Sigmoid colon (tissue), 7 donors: ENCODE data around the gene TMEM121. TPM values are rescaled to one million over a fixed set of nuclear protein-coding genes. Genes with fewer than 3 reads are reported as not detected.

ENCODE experiments used
- DNase-seq: peaks from one replicate; pipeline ENCODE4 v3.0.0-alpha.2; 2019
- H3K27ac ChIP-seq, 4 donors: fragments of 200-600 bp; sonication (generic); one replicate each; pipeline ENCODE4 v1.5.1; 2016 to 2019; ENCODE audit warnings: mild to moderate bottlenecking in 1 of 4
- H3K27me3 ChIP-seq, 3 donors: fragments of 200-600 bp; sonication (generic); one replicate each; pipeline ENCODE4 v1.5.1; 2019; ENCODE audit warnings: mild to moderate bottlenecking in 1 of 3
- H3K36me3 ChIP-seq, 4 donors: fragments of 200-600 bp; sonication (generic); one replicate each; pipeline ENCODE4 v1.5.1; 2016 to 2019
- H3K4me1 ChIP-seq, 4 donors: fragments of 200-600 bp; sonication (generic); one replicate each; pipeline ENCODE4 v1.5.1; 2017 to 2019
- H3K4me3 ChIP-seq, 4 donors: fragments of 200-600 bp; sonication (generic); one replicate each; pipeline ENCODE4 v1.5.1; 2017 to 2019; ENCODE audit warnings: mild to moderate bottlenecking in 2 of 4, moderate library complexity in 1 of 4
- H3K9me3 ChIP-seq, 4 donors: fragments of 200-600 bp in 3 of 4; sonication (generic) in 3 of 4; one replicate each; pipeline versions ENCODE4 v1.5.1 to v1.6.1; 2013 to 2019
- CTCF ChIP-seq, 4 experiments: fragments of 450-650 bp in 3 of 4; fragments of 200-600 bp in 1 of 4; IDR thresholded peaks; one replicate each; pipeline ENCODE4 v1.5.1; 2016 to 2019; ENCODE audit warnings: antibody characterized with exemption in 4 of 4, mild to moderate bottlenecking in 3 of 4, moderate library complexity in 2 of 4
- EP300 ChIP-seq, 4 donors: sonication (generic); formaldehyde crosslinking; IDR thresholded peaks; one replicate each; pipeline ENCODE4 v1.6.1; 2017; ENCODE audit warnings: antibody characterized with exemption in 4 of 4
- POLR2A ChIP-seq, 2 donors: fragments of 450-650 bp; IDR thresholded peaks; one replicate each; pipeline ENCODE4 v1.6.1; 2016; ENCODE audit warnings: antibody characterized with exemption in 2 of 2, mild to moderate bottlenecking in 2 of 2, moderate library complexity in 2 of 2
- POLR2AphosphoS5 ChIP-seq, 4 donors: sonication (generic); formaldehyde crosslinking; IDR thresholded peaks; one replicate each; pipeline ENCODE4 v1.6.1; 2017; ENCODE audit warnings: antibody characterized with exemption in 4 of 4
- WGBS, 2 donors: extraction: QIAGEN DNeasy Blood & Tissue Kit; methylation state at CpG; one replicate each; pipeline ENCODE4 v1.1.7; 2013; 5-methylcytosine and 5-hydroxymethylcytosine counted together
- intact Hi-C: fragments of 100-400 bp; cut with DNase I; formaldehyde crosslinking; loops from one replicate; pipeline ENCODE4 v1.15.1; 2023
- polyA plus RNA-seq, 3 donors: library from polyadenylated mRNA; stranded (reverse); fragments of 200-250 nt; gene quantifications; one replicate each; pipeline ENCODE4 v1.2.3, GENCODE V29; 2013
- total RNA-seq, 4 donors: library from RNA; depleted of rRNA; stranded (reverse); fragments of >200 nt; gene quantifications; one replicate each; pipeline ENCODE4 v1.1.0, GENCODE V29; 2016
- donor health status: healthy with polysubstance abuse.
- donor health status: Bipolar disorder and iron deficiency.
- donor health status: healthy.

Gene TMEM121
- total and polyA plus RNA-seq, 7 donors, result 2.3 to 8.0 (median 5.0) TPM; not detected in 2

- WGBS, 2 donors, result 54 to 66% methylated on average over 20 of the region's 20 CpGs
- H3K27ac ChIP-seq, result peak overlapping the region; percentile 91 to 99 (median 95)
- H3K4me3 ChIP-seq, result peak overlapping the region in 2 of 4 donors; percentile 64 to 76
- peaks cover 3 to 32% (median 27%) of the 10 kb centered on the region in 3 donors for H3K27me3 ChIP-seq
- no peak for DNase-seq
- H3K4me1 ChIP-seq, result peaks cover 0 to 66% (median 60%) of the 10 kb centered on the region in 4 donors
- H3K36me3 ChIP-seq, result no peaks in the 10 kb centered on the region
- H3K9me3 ChIP-seq, result no peaks in the 10 kb centered on the region
- TF ChIP-seq POLR2A (IDR thresholded peaks at IDR 0.05) (no peak), EP300 (IDR thresholded peaks at IDR 0.05) (no peak), CTCF (IDR thresholded peaks at IDR 0.05) (no peak), POLR2AphosphoS5 (IDR thresholded peaks at IDR 0.05) (no peak)
- intact Hi-C loops, result loop anchor here (2.0 kb wide), 1 partner anchor 118 kb away; no protein-coding TSS in a partner anchor
Measured at GRCh38 chr14:105488781-105489541, 37.4 kb upstream of the TMEM121 start.

- peak; percentile 94 for DNase-seq
- Histone ChIP-seq H3K27me3 (peaks cover 3 to 32% (median 27%) of the 10 kb centered on the region in 3 donors), H3K4me3 (peak overlapping the region; percentile 37 to 76 (median 67)), H3K36me3 (no peaks in the 10 kb centered on the region), H3K9me3 (no peaks in the 10 kb centered on the region), H3K27ac (peak overlapping the region; percentile 91 to 99 (median 95)), H3K4me1 (peaks cover 0 to 59% (median 53%) of the 10 kb centered on the region in 4 donors)
- intact Hi-C loops, result loop anchor here (1.0 to 2.0 kb wide), 3 partner anchors 8 to 119 kb away; partner anchors contain the start of gene MTA1
- 1 to 2% methylated on average over 44 of the region's 44 CpGs for WGBS, 2 donors
- TF ChIP-seq CTCF (IDR thresholded peaks at IDR 0.05) (peak; percentile 56 to 69 (median 66)), EP300 (IDR thresholded peaks at IDR 0.05) (no peak), POLR2A (IDR thresholded peaks at IDR 0.05) (peak in 1 of 2 donors; percentile 13), POLR2AphosphoS5 (IDR thresholded peaks at IDR 0.05) (peak in 2 of 4 donors; percentile 43 to 51)
Measured at GRCh38 chr14:105489542-105490266, 36.7 kb upstream of the TMEM121 start.

DNA sequence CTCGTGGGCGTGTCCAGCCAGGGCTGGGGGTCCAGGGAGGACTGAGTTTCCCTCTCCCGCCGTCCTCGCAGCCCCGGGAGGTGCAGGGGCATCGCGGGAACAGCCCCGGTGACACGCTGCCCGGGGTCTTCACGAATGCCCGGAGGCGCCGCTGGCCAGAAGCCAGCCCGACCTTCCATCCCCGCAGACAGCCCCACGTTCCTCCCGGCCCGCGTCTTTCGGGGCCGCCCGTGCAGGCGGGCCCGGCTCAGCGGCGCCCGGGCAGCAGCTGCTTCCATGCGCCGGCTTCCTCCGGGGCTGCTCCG lies 36.2 kb upstream of the TMEM121 start:
- Histone ChIP-seq H3K36me3 (no peaks in the 10 kb centered on the region), H3K4me3 (peak overlapping the region; percentile 37 to 76 (median 67)), H3K27me3 (peaks cover 3 to 32% (median 27%) of the 10 kb centered on the region in 3 donors), H3K4me1 (peaks cover 0 to 55% (median 50%) of the 10 kb centered on the region in 4 donors), H3K9me3 (no peaks in the 10 kb centered on the region), H3K27ac (peak overlapping the region; percentile 91 to 99 (median 95))
- intact Hi-C loops, result loop anchor here (1.0 to 2.0 kb wide), 2 partner anchors 9 to 71 kb away; partner anchors contain the start of gene MTA1
- TF ChIP-seq POLR2AphosphoS5 (IDR thresholded peaks at IDR 0.05) (no peak), CTCF (IDR thresholded peaks at IDR 0.05) (no peak), POLR2A (IDR thresholded peaks at IDR 0.05) (no peak), EP300 (IDR thresholded peaks at IDR 0.05) (no peak)
- 0% methylated on average over 33 of the region's 33 CpGs for WGBS, 2 donors
- no peak for DNase-seq

DNA sequence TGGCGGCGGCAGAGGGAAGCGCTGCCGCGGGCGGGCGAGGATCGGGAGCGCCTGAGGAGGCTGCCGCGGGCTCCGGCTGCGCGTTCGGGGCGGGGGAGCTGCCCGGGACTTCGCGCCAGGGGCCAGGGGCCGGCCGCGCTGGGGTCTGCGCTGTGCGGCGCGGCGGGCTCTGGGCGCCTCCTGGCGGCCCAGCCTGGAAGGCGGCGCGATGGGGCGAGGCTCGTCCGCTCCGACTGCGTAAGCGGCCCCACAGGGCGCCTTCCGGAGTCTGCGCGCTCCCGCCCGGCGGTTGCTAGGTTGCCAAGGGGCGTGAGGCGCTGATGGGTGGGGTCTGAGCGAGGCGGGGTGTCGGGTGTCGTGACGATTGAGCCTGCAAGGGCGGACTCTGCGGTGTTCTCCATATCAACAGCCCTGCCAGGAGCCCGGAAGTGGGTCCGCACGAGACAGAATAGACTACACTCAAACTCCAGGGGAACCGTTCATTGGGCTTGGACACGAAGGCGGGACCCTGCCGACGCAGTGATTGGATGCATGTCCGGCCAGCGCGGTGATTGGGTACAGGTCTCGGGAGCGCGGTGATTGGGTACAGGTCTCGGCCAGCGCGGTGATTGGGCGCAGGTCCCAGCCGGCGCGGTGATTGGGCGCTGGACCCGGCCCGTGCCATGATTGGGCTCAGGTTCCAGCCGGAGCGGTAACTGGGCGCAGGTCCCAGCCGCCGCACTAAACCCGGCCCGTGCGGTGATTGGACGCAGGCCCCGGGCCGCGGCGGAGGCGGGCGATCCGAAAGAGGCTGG lies 35.6 kb upstream of the TMEM121 start, which contains the start of gene TEDC1:
Gene TEDC1 (plus strand): TSS at position 675 of the 794 bp plus-strand sequence. CDS start 130 bp downstream, outside the sequence.
- 0% methylated on average over 94 of the region's 94 CpGs for WGBS, 2 donors
- intact Hi-C loops, result loop anchor here (1.0 to 2.0 kb wide), 4 partner anchors 9 to 72 kb away; partner anchors contain the start of gene MTA1

More for the DNA sequence above, 35.6 kb upstream of the TMEM121 start, which contains the start of gene TEDC1:
- TF ChIP-seq POLR2AphosphoS5 (IDR thresholded peaks at IDR 0.05) (peak in 3 of 4 donors; percentile 39 to 68 (median 52)), POLR2A (IDR thresholded peaks at IDR 0.05) (no peak), CTCF (IDR thresholded peaks at IDR 0.05) (peak; percentile 11 to 79 (median 24)), EP300 (IDR thresholded peaks at IDR 0.05) (peak in 1 of 4 donors; percentile 3)
- peaks cover 3 to 27% (median 24%) of the 10 kb centered on the region in 3 donors for H3K27me3 ChIP-seq
- peaks cover 0 to 52% (median 49%) of the 10 kb centered on the region in 4 donors for H3K4me1 ChIP-seq
- DNase-seq, result peak; percentile 100
- no peaks in the 10 kb centered on the region for H3K36me3 ChIP-seq
- H3K27ac ChIP-seq, result peak within 1 kb of the TSS; percentile 91 to 99 (median 95)
- peak within 1 kb of the TSS; percentile 37 to 85 (median 73) for H3K4me3 ChIP-seq
- no peaks in the 10 kb centered on the region for H3K9me3 ChIP-seq
